Lung (tissue), 12 donors: ENCODE measurements around the gene BMPR1B. TPM values are rescaled to one million over a fixed set of nuclear protein-coding genes. Genes with fewer than 3 reads are reported as not detected.

Experiments
- ATAC-seq: fragments of 200-7000 bp; cut with Tn5 transposase; one replicate; pipeline ENCODE4 v1.9.1; 2020; ENCODE audit warnings: moderate number of reproducible peaks; ENCODE audit not compliant: insufficient read depth, low FRiP score
- DNase-seq, 3 donors: peaks; one replicate each; pipeline ENCODE4 v3.0.0-alpha.2; 2013 to 2017
- H3K27ac ChIP-seq, 2 donors: one replicate each; pipeline ENCODE4 v1.5.1; 2013; ENCODE audit warnings: mild to moderate bottlenecking in 2 of 2, moderate library complexity in 2 of 2, control low read depth in 1 of 2, inconsistent platforms in 1 of 2, low read depth in 1 of 2, low read length in 1 of 2
- H3K27me3 ChIP-seq, 3 donors: one replicate each; pipeline ENCODE4 v1.5.1; 2013; ENCODE audit warnings: low read length in 2 of 3; ENCODE audit not compliant: control insufficient read depth in 3 of 3, insufficient read depth in 3 of 3
- H3K36me3 ChIP-seq, 4 donors: one replicate each; pipeline ENCODE4 v1.5.1; 2013; ENCODE audit warnings: low read length in 4 of 4, mild to moderate bottlenecking in 1 of 4, moderate library complexity in 1 of 4; ENCODE audit not compliant: control insufficient read depth in 4 of 4, insufficient read depth in 4 of 4
- H3K4me1 ChIP-seq, 5 donors: one replicate each; pipeline ENCODE4 v1.5.1; 2013; ENCODE audit warnings: low read length in 5 of 5, mild to moderate bottlenecking in 2 of 5, moderate library complexity in 1 of 5; ENCODE audit not compliant: control insufficient read depth in 5 of 5, insufficient read depth in 5 of 5
- H3K4me3 ChIP-seq: one replicate; pipeline ENCODE4 v1.5.1; 2013; ENCODE audit warnings: mild to moderate bottlenecking, control low read depth, moderate library complexity
- H3K9ac ChIP-seq, 2 donors: one replicate each; pipeline ENCODE4 v1.5.1; 2013; ENCODE audit warnings: low read length in 2 of 2, control low read depth in 1 of 2; ENCODE audit not compliant: insufficient read depth in 1 of 2
- H3K9me3 ChIP-seq, 4 donors: one replicate each; pipeline ENCODE4 v1.5.1; 2013; ENCODE audit warnings: low read length in 3 of 4, mild to moderate bottlenecking in 1 of 4, moderate library complexity in 1 of 4; ENCODE audit not compliant: control insufficient read depth in 4 of 4, insufficient read depth in 3 of 4
- CTCF ChIP-seq: IDR thresholded peaks from 2 replicates; pipeline ENCODE4 v1.5.1; 2012; ENCODE audit warnings: mild to moderate bottlenecking; ENCODE audit errors: control extremely low read depth, extremely low read depth
- WGBS, 2 donors: extraction: QIAGEN DNeasy Blood & Tissue Kit; methylation state at CpG; one replicate each; pipeline ENCODE4 v1.1.7; 2013; 5-methylcytosine and 5-hydroxymethylcytosine counted together
- polyA plus RNA-seq, 2 donors: library from polyadenylated mRNA; stranded (reverse); fragments of 200-250 nt; gene quantifications; one replicate each; pipeline ENCODE4 v1.2.1, GENCODE V29; 2013
- total RNA-seq, 2 donors: library from RNA; depleted of rRNA in 1 of 2; stranded (reverse); fragments of >200 nt in 1 of 2; gene quantifications; one replicate each; pipeline ENCODE4 v1.2.1, GENCODE V29; 2014 to 2021
- donor health status: control.
- donor health status: control.
- donor health status: Bipolar disorder and iron deficiency.
- donor health status: healthy.
- donor health status: DM: yes; HTN: yes; CAD: no.

The BMPR1B gene
- total and polyA plus RNA-seq, 4 donors: 0.65 to 7.3 (median 1.9) TPM

GRCh38 chr4:94813221-94813620 is 55.5 kb downstream of the BMPR1B start:
- 79 to 87% methylated on average over 6 of the region's 6 CpGs for WGBS, 2 donors

DNA sequence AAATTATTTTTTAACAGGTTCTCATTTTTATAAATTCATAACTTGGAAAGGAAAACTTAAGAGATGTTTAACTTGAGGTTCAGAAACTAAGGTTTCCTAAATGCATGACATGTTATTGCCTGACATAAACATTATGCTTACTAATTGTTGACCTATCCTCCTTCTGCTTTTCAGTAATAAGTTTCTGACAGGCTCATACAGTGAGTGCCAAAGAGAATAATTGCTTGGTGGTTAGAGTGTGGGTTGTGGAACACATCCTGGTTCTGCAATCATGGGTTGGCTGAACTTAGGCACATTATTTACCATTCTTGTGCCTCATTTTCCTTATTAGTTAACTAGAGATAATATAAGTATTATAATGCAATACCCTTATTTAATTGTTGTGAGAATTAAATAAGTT is 56.5 kb downstream of the BMPR1B start:
- no peak overlapping the region for H3K4me3 ChIP-seq
- no peak overlapping the region for H3K9ac ChIP-seq
- no peak for ATAC-seq
- DNase-seq: no peak
- no peaks in the 10 kb centered on the region for H3K4me1 ChIP-seq
- no peak overlapping the region for H3K27ac ChIP-seq
- H3K9me3 ChIP-seq: no peaks in the 10 kb centered on the region
- TF ChIP-seq CTCF: no peak
- peaks cover 0 to 3% (median 0%) of the 10 kb centered on the region in 3 donors for H3K27me3 ChIP-seq
- H3K36me3 ChIP-seq: no peaks in the 10 kb centered on the region

More at GRCh38 chr4:94813221-94813620, 55.5 kb downstream of the BMPR1B start:
- TF ChIP-seq CTCF: no peak
- H3K36me3 ChIP-seq: no peaks in the 10 kb centered on the region
- H3K27me3 ChIP-seq: peaks cover 0 to 3% (median 0%) of the 10 kb centered on the region in 3 donors
- DNase-seq (no peak), ATAC-seq (no peak)
- H3K4me3 ChIP-seq: no peak overlapping the region
- no peaks in the 10 kb centered on the region for H3K4me1 ChIP-seq
- H3K9me3 ChIP-seq: no peaks in the 10 kb centered on the region
- H3K9ac ChIP-seq: no peak overlapping the region
- no peak overlapping the region for H3K27ac ChIP-seq

- ATAC-seq (peak; percentile 34), DNase-seq (no peak)
- 40 to 54% methylated on average over 4 of the region's 4 CpGs for WGBS, 2 donors
- Histone ChIP-seq H3K4me3 (no peak overlapping the region), H3K9me3 (no peaks in the 10 kb centered on the region), H3K4me1 (no peaks in the 10 kb centered on the region), H3K27me3 (peaks cover 0 to 8% (median 0%) of the 10 kb centered on the region in 3 donors), H3K36me3 (no peaks in the 10 kb centered on the region), H3K27ac (no peak overlapping the region), H3K9ac (no peak overlapping the region)
- TF ChIP-seq CTCF: no peak
Measured at GRCh38 chr4:94819371-94820168, 61.8 kb downstream of the BMPR1B start.

GRCh38 chr4:94826206-94826605 is 68.5 kb downstream of the BMPR1B start:
- DNase-seq (peak in 2 of 3 donors; percentile 4 to 19), ATAC-seq (no peak)
- Histone ChIP-seq H3K27ac (no peak overlapping the region), H3K4me3 (no peak overlapping the region), H3K4me1 (no peaks in the 10 kb centered on the region), H3K9me3 (no peaks in the 10 kb centered on the region), H3K27me3 (peaks cover 0 to 5% (median 0%) of the 10 kb centered on the region in 3 donors), H3K9ac (no peak overlapping the region), H3K36me3 (no peaks in the 10 kb centered on the region)
- no peak for TF ChIP-seq CTCF
- WGBS, 2 donors: 54 to 56% methylated on average over 5 of the region's 5 CpGs
